K562 (cell line): ENCODE results near the gene PUSL1. TPM values are rescaled to one million over a fixed set of nuclear protein-coding genes. Genes with fewer than 3 reads are reported as not detected.

Source experiments
- ATAC-seq: fragments of 200-7000 bp; cut with Tn5 transposase; 3 replicates; pipeline ENCODE4 v1.9.1; 2020; ENCODE audit warnings: moderate library complexity
- BruUV-seq: library from RNA; stranded (reverse); fragments of 400-500 nt; replicated peaks from 2 replicates; lab custom pipeline; 2021; lab: Mats Ljungman, UMichigan
- CTCF ChIA-PET: fragments of 300-600 bp; formaldehyde crosslinking; extraction: SDS; loops from one replicate; lab custom pipeline; 2021; ENCODE audit warnings: low intra/inter-chr PET ratio; lab: Yijun Ruan, JAX
- POLR2A ChIA-PET: fragments of 300-600, 350-650 bp; sonication (Branson Sonifier 250); formaldehyde crosslinking; extraction: SDS; loops from one replicate; lab custom pipeline; 2021; ENCODE audit warnings: antibody characterized with exemption, inconsistent platforms; lab: Yijun Ruan, JAX
- DNase-seq, 4 experiments: peaks; one replicate each; pipeline versions ENCODE4 v3.0.0 to v3.0.0-alpha.2; 2011 to 2018; ENCODE audit warnings: low spot score in 3 of 4, mixed read lengths in 3 of 4; ENCODE audit errors: extremely low read depth in 1 of 4
- FAIRE-seq: peaks from 2 replicates; lab custom pipeline; 2011; peaks lifted over from hg19 to GRCh38; lab: Jason Lieb, UNC
- H2AFZ ChIP-seq: 2 replicates; pipeline ENCODE4 v1.6.0; 2011; ENCODE audit warnings: low read depth, low read length, control low read depth, inconsistent platforms
- H3K27ac ChIP-seq: fragments of 200-600 bp; 3 replicates; pipeline ENCODE4 v1.8.0; 2011; ENCODE audit warnings: low read depth, mild to moderate bottlenecking, control low read depth, inconsistent platforms, low read length, moderate library complexity, mixed read lengths; ENCODE audit errors: extremely low read depth
- H3K27me3 ChIP-seq, 2 experiments: fragments of 300-600 bp in 1 of 2; 2 replicates in 1 of 2; 3 replicates in 1 of 2; pipeline versions ENCODE4 v1.6.0 to v1.8.0; 2011; ENCODE audit warnings: inconsistent platforms in 2 of 2, low read length in 2 of 2, mild to moderate bottlenecking in 1 of 2, mixed read lengths in 1 of 2, moderate library complexity in 1 of 2; ENCODE audit not compliant: control insufficient read depth in 2 of 2, insufficient read depth in 2 of 2
- H3K36me3 ChIP-seq: fragments of 300-600 bp; 3 replicates; pipeline ENCODE4 v1.8.0; 2011; ENCODE audit warnings: mild to moderate bottlenecking, low read length, inconsistent platforms; ENCODE audit not compliant: control insufficient read depth, insufficient read depth
- H3K4me1 ChIP-seq, 2 experiments: fragments of 200-600 bp in 1 of 2; replicated peaks in 1 of 2; 2 replicates in 1 of 2; 3 replicates in 1 of 2; pipeline versions ENCODE4 v1.5.1 to v1.8.0; 2011; ENCODE audit warnings: inconsistent platforms in 2 of 2, low read length in 2 of 2, mild to moderate bottlenecking in 1 of 2, mixed read lengths in 1 of 2, moderate library complexity in 1 of 2; ENCODE audit not compliant: control insufficient read depth in 2 of 2, insufficient read depth in 2 of 2
- H3K4me2 ChIP-seq: 2 replicates; pipeline ENCODE4 v1.6.1; 2011; ENCODE audit warnings: low read length, control low read depth, inconsistent platforms, mixed read lengths; ENCODE audit not compliant: insufficient read depth
- H3K4me3 ChIP-seq: fragments of 200-600 bp; sonication (generic), shearing (Covaris generic); 2 replicates; pipeline ENCODE4 v1.5.1; 2016; ENCODE audit warnings: control low read depth, inconsistent platforms
- H3K79me2 ChIP-seq: fragments of 200-600 bp; 3 replicates; pipeline ENCODE4 v1.8.0; 2011; ENCODE audit warnings: low read length, inconsistent platforms; ENCODE audit not compliant: control insufficient read depth, insufficient read depth
- H3K9ac ChIP-seq, 2 experiments: 2 replicates each; pipeline versions ENCODE4 v1.6.0 to v1.6.1; 2011; ENCODE audit warnings: low read depth in 2 of 2, low read length in 2 of 2, control low read depth in 1 of 2, inconsistent platforms in 1 of 2, mild to moderate bottlenecking in 1 of 2, mixed read lengths in 1 of 2; ENCODE audit not compliant: insufficient read depth in 1 of 2
- H3K9me1 ChIP-seq: one replicate; pipeline ENCODE4 v1.6.0; 2011; ENCODE audit warnings: inconsistent platforms, mild to moderate bottlenecking, low read length, moderate library complexity; ENCODE audit not compliant: control insufficient read depth, insufficient read depth
- H3K9me3 ChIP-seq: replicated peaks from 2 replicates; pipeline ENCODE4 v1.5.1; 2011; ENCODE audit warnings: low read depth, low read length, inconsistent platforms; ENCODE audit not compliant: control insufficient read depth, insufficient read depth
- H4K20me1 ChIP-seq: replicated peaks from 2 replicates; pipeline ENCODE4 v1.6.1; 2011; ENCODE audit warnings: low read length, inconsistent platforms, mixed read lengths; ENCODE audit not compliant: control insufficient read depth, insufficient read depth
- KDM2B ChIP-seq: fragments of 250-450 bp; sonication (Bioruptor Pico); IDR thresholded peaks from 2 replicates; pipeline ENCODE4 v1.8.0; 2021; ENCODE audit warnings: mild to moderate bottlenecking, moderate library complexity
- NCOA4 ChIP-seq: fragments of 450-650 bp; IDR thresholded peaks from 2 replicates; pipeline ENCODE4 v1.6.1; 2018; ENCODE audit warnings: mild to moderate bottlenecking; ENCODE audit not compliant: partially characterized antibody
- NRF1 ChIP-seq, 2 experiments: fragments of 450-650 bp; IDR thresholded peaks in 1 of 2; conservative IDR thresholded peaks in 1 of 2; 2 replicates each; pipeline ENCODE4 v1.6.1; 2014; ENCODE audit warnings: mild to moderate bottlenecking in 2 of 2
- OTX1 ChIP-seq: fragments of 450-650 bp; formaldehyde crosslinking; IDR thresholded peaks from 2 replicates; pipeline ENCODE4 v1.4.0; 2022; ENCODE audit warnings: mild to moderate bottlenecking
- PTRF ChIP-seq: fragments of 450-650 bp; IDR thresholded peaks from 2 replicates; pipeline ENCODE4 v1.6.1; 2016; ENCODE audit warnings: mild to moderate bottlenecking, missing genetic modification characterization, missing compliant biosample characterization
- TARDBP ChIP-seq: fragments of 450-650 bp; IDR thresholded peaks from 2 replicates; pipeline ENCODE4 v1.6.1; 2016
- ZNF134 ChIP-seq: fragments of 250-450 bp; sonication (Bioruptor Pico); conservative IDR thresholded peaks from 2 replicates; pipeline ENCODE4 v1.4.0; 2020
- ZNF324 ChIP-seq: fragments of 250-450 bp; sonication (Bioruptor Pico); IDR thresholded peaks from 2 replicates; pipeline ENCODE4 v1.4.0; 2020; ENCODE audit warnings: mild to moderate bottlenecking
- WGBS: fragments of 100-300 bp; shearing (Covaris generic); methylation state at CpG from one replicate; pipeline ENCODE4 v1.1.6; 2016; ENCODE audit warnings: low coverage, mixed read lengths; ENCODE audit not compliant: insufficient coverage; ENCODE audit errors: missing lambda C conversion rate; 5-methylcytosine and 5-hydroxymethylcytosine counted together
- in situ Hi-C: fragments of 300-500 bp; cut with MboI; formaldehyde crosslinking; loops from 4 replicates; pipeline ENCODE4 v1.15.0; 2018; ENCODE audit warnings: inconsistent platforms, mixed read lengths
- intact Hi-C: fragments of 100-400 bp; cut with micrococcal nuclease; formaldehyde crosslinking; loops from 2 replicates; pipeline ENCODE4 v1.14.2; 2022
- polyA plus RNA-seq, 8 experiments: library from polyadenylated mRNA; depleted of rRNA in 4 of 8; stranded (reverse) in 5 of 8; unstranded in 3 of 8; fragments of >200 nt; fragmentation: Nextera tagmentation in 2 of 8; fragmentation: Illumina TruSeq in 1 of 8; extraction: Ambion mirVana in 2 of 8; extraction: Trizol in 1 of 8; gene quantifications; 2 replicates each; pipeline versions ENCODE4 v1.2.1 to v1.2.3, GENCODE V29; 2011 to 2014; ENCODE audit warnings: inconsistent platforms in 1 of 8, missing spikeins in 1 of 8
- total RNA-seq, 7 experiments: library from RNA; depleted of rRNA in 6 of 7; stranded (reverse); fragments of >200 nt in 6 of 7; fragmentation: Illumina TruSeq in 2 of 7; extraction: Trizol in 2 of 7; gene quantifications; 2 replicates each; pipeline versions ENCODE4 v1.2.1 to v1.2.3, GENCODE V29; 2011 to 2021; ENCODE audit warnings: low replicate concordance in 1 of 7
- TF ChIP-seq, protein P1 (sequence below): fragments of 450-650 bp; IDR thresholded peaks from 2 replicates; pipeline ENCODE4 v1.6.1; 2016; ENCODE audit warnings: mild to moderate bottlenecking, moderate library complexity

Gene PUSL1
- total and polyA plus RNA-seq, 9 of the 15 experiments (the other 6 are each of a cell fraction or from before 2014, with no cell fraction given), result 0.62 to 86.9 (median 13.6) TPM

DNA sequence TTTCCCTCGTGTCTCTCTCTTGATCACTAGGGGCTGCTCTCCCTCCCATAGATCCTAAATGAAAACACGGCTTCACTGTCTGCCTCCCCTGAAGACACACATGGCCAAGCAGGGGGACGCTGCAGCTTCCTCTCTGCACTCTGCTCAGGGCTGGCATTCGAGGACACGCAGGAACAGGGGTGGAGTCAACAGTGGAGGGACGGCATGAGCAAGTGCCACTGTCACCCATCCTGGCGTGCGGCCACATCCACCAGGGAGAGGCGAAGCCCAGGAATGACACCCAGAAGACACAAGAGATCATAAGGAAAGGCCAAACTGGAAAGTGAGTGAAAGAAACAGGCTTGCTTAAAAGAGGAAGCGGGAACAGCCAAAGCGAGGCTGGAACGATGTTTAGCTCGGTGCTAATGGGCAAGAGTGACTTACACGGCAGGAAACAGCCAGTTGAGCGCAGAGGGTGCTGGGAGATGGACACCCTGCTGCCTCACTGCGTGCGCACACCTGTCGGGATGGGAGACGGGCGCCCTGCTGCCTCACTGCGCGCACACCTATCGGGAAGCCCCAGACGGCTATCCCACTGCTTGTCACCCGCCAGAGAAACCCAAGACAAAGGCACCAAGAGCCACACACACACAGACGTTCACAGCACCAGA lies 48.3 kb upstream of the PUSL1 start (continued):
- TF ChIP-seq ZNF324 (CRISPR knock-in tag) (no peak), NRF1 (conservative IDR thresholded peaks at IDR 0.05 in 1 of 2, IDR thresholded peaks at IDR 0.05 in 1 of 2) (no peak), KDM2B (CRISPR knock-in tag) (no peak), PTRF (no peak)

GRCh38 chr1:1260843-1261560 lies 47.4 kb upstream of the PUSL1 start:
- FAIRE-seq, result no peak
- H4K20me1 ChIP-seq, result peaks cover 8% of the 10 kb centered on the region; the same call in 1 of the 2 replicates
- H3K27ac ChIP-seq, result no peak overlapping the region
- H3K9me1 ChIP-seq, result peaks cover 10% of the 10 kb centered on the region
- H3K9ac ChIP-seq, result peak overlapping the region in 1 of 2 experiments; percentile 0; a peak in 2 of 4 replicates
- H3K79me2 ChIP-seq, result peaks cover 22% of the 10 kb centered on the region
- no TSS peak for BruUV-seq
- H3K4me1 ChIP-seq, result peaks cover 0 to 31% of the 10 kb centered on the region in 2 experiments; a peak in 2 of 5 replicates
- H3K4me3 ChIP-seq, result no peak overlapping the region
- in situ Hi-C loops, result no loop called here
- H3K27me3 ChIP-seq, result no peaks in the 10 kb centered on the region; a peak in 1 of 5 replicates
- ATAC-seq, result no peak
- 91% methylated on average over 16 of the region's 16 CpGs for WGBS
- CTCF ChIA-PET, result interaction anchor here (0.7 kb wide), 1 partner anchor 15 kb away, joined by 3 read pairs; no protein-coding TSS in a partner anchor
- H3K4me2 ChIP-seq, result no peak overlapping the region
- H2AFZ ChIP-seq, result no peak overlapping the region
- no peak for DNase-seq
- intact Hi-C loops, result no loop called here
- H3K36me3 ChIP-seq, result peaks cover 94% of the 10 kb centered on the region
- POLR2A ChIA-PET, result interaction anchor here (0.7 to 1.4 kb wide), 5 partner anchors 9 to 39 kb away, joined by 3 to 7 read pairs (median 4); partner anchors contain the start of gene UBE2J2
- no peaks in the 10 kb centered on the region for H3K9me3 ChIP-seq
- TF ChIP-seq, protein P1, sequence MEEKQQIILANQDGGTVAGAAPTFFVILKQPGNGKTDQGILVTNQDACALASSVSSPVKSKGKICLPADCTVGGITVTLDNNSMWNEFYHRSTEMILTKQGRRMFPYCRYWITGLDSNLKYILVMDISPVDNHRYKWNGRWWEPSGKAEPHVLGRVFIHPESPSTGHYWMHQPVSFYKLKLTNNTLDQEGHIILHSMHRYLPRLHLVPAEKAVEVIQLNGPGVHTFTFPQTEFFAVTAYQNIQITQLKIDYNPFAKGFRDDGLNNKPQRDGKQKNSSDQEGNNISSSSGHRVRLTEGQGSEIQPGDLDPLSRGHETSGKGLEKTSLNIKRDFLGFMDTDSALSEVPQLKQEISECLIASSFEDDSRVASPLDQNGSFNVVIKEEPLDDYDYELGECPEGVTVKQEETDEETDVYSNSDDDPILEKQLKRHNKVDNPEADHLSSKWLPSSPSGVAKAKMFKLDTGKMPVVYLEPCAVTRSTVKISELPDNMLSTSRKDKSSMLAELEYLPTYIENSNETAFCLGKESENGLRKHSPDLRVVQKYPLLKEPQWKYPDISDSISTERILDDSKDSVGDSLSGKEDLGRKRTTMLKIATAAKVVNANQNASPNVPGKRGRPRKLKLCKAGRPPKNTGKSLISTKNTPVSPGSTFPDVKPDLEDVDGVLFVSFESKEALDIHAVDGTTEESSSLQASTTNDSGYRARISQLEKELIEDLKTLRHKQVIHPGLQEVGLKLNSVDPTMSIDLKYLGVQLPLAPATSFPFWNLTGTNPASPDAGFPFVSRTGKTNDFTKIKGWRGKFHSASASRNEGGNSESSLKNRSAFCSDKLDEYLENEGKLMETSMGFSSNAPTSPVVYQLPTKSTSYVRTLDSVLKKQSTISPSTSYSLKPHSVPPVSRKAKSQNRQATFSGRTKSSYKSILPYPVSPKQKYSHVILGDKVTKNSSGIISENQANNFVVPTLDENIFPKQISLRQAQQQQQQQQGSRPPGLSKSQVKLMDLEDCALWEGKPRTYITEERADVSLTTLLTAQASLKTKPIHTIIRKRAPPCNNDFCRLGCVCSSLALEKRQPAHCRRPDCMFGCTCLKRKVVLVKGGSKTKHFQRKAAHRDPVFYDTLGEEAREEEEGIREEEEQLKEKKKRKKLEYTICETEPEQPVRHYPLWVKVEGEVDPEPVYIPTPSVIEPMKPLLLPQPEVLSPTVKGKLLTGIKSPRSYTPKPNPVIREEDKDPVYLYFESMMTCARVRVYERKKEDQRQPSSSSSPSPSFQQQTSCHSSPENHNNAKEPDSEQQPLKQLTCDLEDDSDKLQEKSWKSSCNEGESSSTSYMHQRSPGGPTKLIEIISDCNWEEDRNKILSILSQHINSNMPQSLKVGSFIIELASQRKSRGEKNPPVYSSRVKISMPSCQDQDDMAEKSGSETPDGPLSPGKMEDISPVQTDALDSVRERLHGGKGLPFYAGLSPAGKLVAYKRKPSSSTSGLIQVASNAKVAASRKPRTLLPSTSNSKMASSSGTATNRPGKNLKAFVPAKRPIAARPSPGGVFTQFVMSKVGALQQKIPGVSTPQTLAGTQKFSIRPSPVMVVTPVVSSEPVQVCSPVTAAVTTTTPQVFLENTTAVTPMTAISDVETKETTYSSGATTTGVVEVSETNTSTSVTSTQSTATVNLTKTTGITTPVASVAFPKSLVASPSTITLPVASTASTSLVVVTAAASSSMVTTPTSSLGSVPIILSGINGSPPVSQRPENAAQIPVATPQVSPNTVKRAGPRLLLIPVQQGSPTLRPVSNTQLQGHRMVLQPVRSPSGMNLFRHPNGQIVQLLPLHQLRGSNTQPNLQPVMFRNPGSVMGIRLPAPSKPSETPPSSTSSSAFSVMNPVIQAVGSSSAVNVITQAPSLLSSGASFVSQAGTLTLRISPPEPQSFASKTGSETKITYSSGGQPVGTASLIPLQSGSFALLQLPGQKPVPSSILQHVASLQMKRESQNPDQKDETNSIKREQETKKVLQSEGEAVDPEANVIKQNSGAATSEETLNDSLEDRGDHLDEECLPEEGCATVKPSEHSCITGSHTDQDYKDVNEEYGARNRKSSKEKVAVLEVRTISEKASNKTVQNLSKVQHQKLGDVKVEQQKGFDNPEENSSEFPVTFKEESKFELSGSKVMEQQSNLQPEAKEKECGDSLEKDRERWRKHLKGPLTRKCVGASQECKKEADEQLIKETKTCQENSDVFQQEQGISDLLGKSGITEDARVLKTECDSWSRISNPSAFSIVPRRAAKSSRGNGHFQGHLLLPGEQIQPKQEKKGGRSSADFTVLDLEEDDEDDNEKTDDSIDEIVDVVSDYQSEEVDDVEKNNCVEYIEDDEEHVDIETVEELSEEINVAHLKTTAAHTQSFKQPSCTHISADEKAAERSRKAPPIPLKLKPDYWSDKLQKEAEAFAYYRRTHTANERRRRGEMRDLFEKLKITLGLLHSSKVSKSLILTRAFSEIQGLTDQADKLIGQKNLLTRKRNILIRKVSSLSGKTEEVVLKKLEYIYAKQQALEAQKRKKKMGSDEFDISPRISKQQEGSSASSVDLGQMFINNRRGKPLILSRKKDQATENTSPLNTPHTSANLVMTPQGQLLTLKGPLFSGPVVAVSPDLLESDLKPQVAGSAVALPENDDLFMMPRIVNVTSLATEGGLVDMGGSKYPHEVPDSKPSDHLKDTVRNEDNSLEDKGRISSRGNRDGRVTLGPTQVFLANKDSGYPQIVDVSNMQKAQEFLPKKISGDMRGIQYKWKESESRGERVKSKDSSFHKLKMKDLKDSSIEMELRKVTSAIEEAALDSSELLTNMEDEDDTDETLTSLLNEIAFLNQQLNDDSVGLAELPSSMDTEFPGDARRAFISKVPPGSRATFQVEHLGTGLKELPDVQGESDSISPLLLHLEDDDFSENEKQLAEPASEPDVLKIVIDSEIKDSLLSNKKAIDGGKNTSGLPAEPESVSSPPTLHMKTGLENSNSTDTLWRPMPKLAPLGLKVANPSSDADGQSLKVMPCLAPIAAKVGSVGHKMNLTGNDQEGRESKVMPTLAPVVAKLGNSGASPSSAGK, result no peak
- TF ChIP-seq ZNF134 (CRISPR knock-in tag), result no peak
- no peak for TF ChIP-seq TARDBP
- no peak for TF ChIP-seq NCOA4
- no peak for TF ChIP-seq OTX1
